HEK293 (cell line): Measurements from ENCODE around the gene IRAK4.

ENCODE experiments used
- CTCF ChIA-PET: fragments of 350-600 bp; formaldehyde crosslinking; extraction: SDS; loops from one replicate; lab custom pipeline; 2021; ENCODE audit warnings: antibody characterized with exemption; lab: Yijun Ruan, JAX
- POLR2A ChIA-PET: fragments of 300-600 bp; formaldehyde crosslinking; extraction: SDS; loops from one replicate; lab custom pipeline; 2020; ENCODE audit warnings: antibody characterized with exemption, inconsistent platforms; lab: Yijun Ruan, JAX
- H3K27ac ChIP-seq: fragments of 200-500 bp; sonication (Bioruptor generic); 2 replicates; pipeline ENCODE4 v1.5.1; 2014; ENCODE audit warnings: low read depth, low read length, control low read depth, inconsistent platforms; ENCODE audit errors: extremely low read depth
- H3K36me3 ChIP-seq, 2 experiments: fragments of 200-500 bp in 1 of 2; sonication (Bioruptor generic) in 1 of 2; 1 replicate in 1 of 2; 2 replicates in 1 of 2; pipeline ENCODE4 v1.5.1; 2014 to 2017; ENCODE audit warnings: inconsistent platforms in 2 of 2, low read length in 2 of 2; ENCODE audit not compliant: control insufficient read depth in 2 of 2, insufficient read depth in 1 of 2
- H3K4me1 ChIP-seq: fragments of 200-500 bp; sonication (Bioruptor generic); 2 replicates; pipeline ENCODE4 v1.5.1; 2014; ENCODE audit warnings: mild to moderate bottlenecking, low read length, inconsistent platforms; ENCODE audit not compliant: control insufficient read depth, insufficient read depth
- H3K4me3 ChIP-seq: 2 replicates; pipeline ENCODE4 v1.5.1; 2011; ENCODE audit warnings: low read depth, mild to moderate bottlenecking, control low read depth, low read length, moderate library complexity
- H3K9me3 ChIP-seq: fragments of 200-500 bp; sonication (Bioruptor generic); 2 replicates; pipeline ENCODE4 v1.5.1; 2014; ENCODE audit warnings: low read depth, low read length, inconsistent platforms; ENCODE audit not compliant: control insufficient read depth, insufficient read depth
- BCL11A ChIP-seq: fragments of 450-650 bp; formaldehyde crosslinking; IDR thresholded peaks from 2 replicates; pipeline ENCODE4 v1.5.1; 2016; ENCODE audit warnings: low read depth, missing biosample characterization, missing genetic modification characterization
- EGR2 ChIP-seq: fragments of 450-650 bp; formaldehyde crosslinking; IDR thresholded peaks from 2 replicates; pipeline ENCODE4 v1.5.1; 2016; ENCODE audit warnings: low read depth, missing biosample characterization, missing genetic modification characterization
- GLI2 ChIP-seq: fragments of 450-650 bp; formaldehyde crosslinking; IDR thresholded peaks from 2 replicates; pipeline ENCODE4; 2017; ENCODE audit warnings: missing biosample characterization, missing genetic modification characterization, low read depth, borderline replicate concordance
- GLIS2 ChIP-seq: fragments of 450-650 bp; formaldehyde crosslinking; IDR thresholded peaks from 2 replicates; pipeline ENCODE4 v1.5.1; 2016; ENCODE audit warnings: missing biosample characterization, missing genetic modification characterization
- HOXC10 ChIP-seq: sonication (generic); formaldehyde crosslinking; IDR thresholded peaks from 2 replicates; pipeline ENCODE4 v1.8.1; 2023; ENCODE audit warnings: mild to moderate bottlenecking, missing genetic modification reagents
- KLF7 ChIP-seq: fragments of 450-650 bp; formaldehyde crosslinking; IDR thresholded peaks from 2 replicates; pipeline ENCODE4 v1.5.1; 2016; ENCODE audit warnings: missing biosample characterization, missing genetic modification characterization, borderline replicate concordance
- MZF1 ChIP-seq: fragments of 450-650 bp; formaldehyde crosslinking; IDR thresholded peaks from 2 replicates; pipeline ENCODE4 v1.5.1; 2017; ENCODE audit warnings: missing biosample characterization, missing genetic modification characterization, borderline replicate concordance
- SCRT1 ChIP-seq: fragments of 450-650 bp; formaldehyde crosslinking; IDR thresholded peaks from 2 replicates; pipeline ENCODE4 v1.5.1; 2016; ENCODE audit warnings: missing biosample characterization, missing genetic modification characterization, borderline replicate concordance
- SCRT2 ChIP-seq: fragments of 450-650 bp; formaldehyde crosslinking; IDR thresholded peaks from 2 replicates; pipeline ENCODE4 v1.5.1; 2016; ENCODE audit warnings: missing biosample characterization, missing genetic modification characterization
- SETDB1 ChIP-seq: IDR thresholded peaks from one replicate; pipeline ENCODE4 v1.6.1; 2017; ENCODE audit warnings: mild to moderate bottlenecking, low read length, moderate library complexity, mixed read lengths; ENCODE audit not compliant: insufficient read length
- SP3 ChIP-seq: fragments of 450-650 bp; formaldehyde crosslinking; IDR thresholded peaks from 2 replicates; pipeline ENCODE4 v1.5.1; 2016; ENCODE audit warnings: missing biosample characterization, missing genetic modification characterization
- SP7 ChIP-seq: fragments of 450-650 bp; formaldehyde crosslinking; IDR thresholded peaks from 2 replicates; pipeline ENCODE4 v1.5.1; 2016; ENCODE audit warnings: missing biosample characterization, missing genetic modification characterization
- TCF7L2 ChIP-seq: IDR thresholded peaks from 2 replicates; pipeline ENCODE4 v1.6.1; 2011; ENCODE audit warnings: low read depth, mild to moderate bottlenecking, inconsistent platforms, low read length, moderate library complexity, borderline replicate concordance
- ZEB2 ChIP-seq: fragments of 450-650 bp; formaldehyde crosslinking; IDR thresholded peaks from 2 replicates; pipeline ENCODE4 v1.5.1; 2016; ENCODE audit warnings: missing biosample characterization, missing genetic modification characterization
- ZNF112 ChIP-seq: fragments of 450-650 bp; formaldehyde crosslinking; IDR thresholded peaks from 2 replicates; pipeline ENCODE4 v1.5.0; 2017; ENCODE audit warnings: missing biosample characterization, missing genetic modification characterization
- ZNF121 ChIP-seq: fragments of 450-650 bp; formaldehyde crosslinking; IDR thresholded peaks from 2 replicates; pipeline ENCODE4 v1.5.1; 2016; ENCODE audit warnings: missing biosample characterization, missing genetic modification characterization
- ZNF138 ChIP-seq: fragments of 450-650 bp; formaldehyde crosslinking; IDR thresholded peaks from 2 replicates; pipeline ENCODE4 v1.5.1; 2016; ENCODE audit warnings: missing biosample characterization, missing genetic modification characterization, borderline replicate concordance
- ZNF157 ChIP-seq: fragments of 450-650 bp; formaldehyde crosslinking; IDR thresholded peaks from 2 replicates; pipeline ENCODE4 v1.5.1; 2016; ENCODE audit warnings: missing biosample characterization, missing genetic modification characterization
- ZNF16 ChIP-seq: fragments of 450-650 bp; formaldehyde crosslinking; IDR thresholded peaks from 2 replicates; pipeline ENCODE4 v1.5.1; 2016; ENCODE audit warnings: low read depth, missing biosample characterization, missing genetic modification characterization
- ZNF19 ChIP-seq: fragments of 450-650 bp; formaldehyde crosslinking; IDR thresholded peaks from 2 replicates; pipeline ENCODE4; 2016; ENCODE audit warnings: missing biosample characterization, missing genetic modification characterization, low read depth
- ZNF221 ChIP-seq: fragments of 450-650 bp; formaldehyde crosslinking; IDR thresholded peaks from 2 replicates; pipeline ENCODE4 v1.5.1; 2017; ENCODE audit warnings: missing biosample characterization, missing genetic modification characterization, borderline replicate concordance
- ZNF302 ChIP-seq: fragments of 450-650 bp; formaldehyde crosslinking; IDR thresholded peaks from 2 replicates; pipeline ENCODE4 v1.5.1; 2016; ENCODE audit warnings: missing biosample characterization, missing genetic modification characterization, low read depth
- ZNF354C ChIP-seq: fragments of 450-650 bp; formaldehyde crosslinking; IDR thresholded peaks from 2 replicates; pipeline ENCODE4 v1.5.1; 2016; ENCODE audit warnings: missing biosample characterization, missing genetic modification characterization, low read depth, borderline replicate concordance
- ZNF561 ChIP-seq: fragments of 450-650 bp; IDR thresholded peaks from 2 replicates; pipeline ENCODE4 v1.5.1; 2018; ENCODE audit warnings: missing biosample characterization, missing genetic modification characterization, borderline replicate concordance
- ZNF600 ChIP-seq: fragments of 450-650 bp; formaldehyde crosslinking; IDR thresholded peaks from 2 replicates; pipeline ENCODE4 v1.5.1; 2016; ENCODE audit warnings: missing biosample characterization, missing genetic modification characterization
- ZNF629 ChIP-seq: fragments of 450-650 bp; formaldehyde crosslinking; IDR thresholded peaks from 2 replicates; pipeline ENCODE4 v1.5.1; 2017; ENCODE audit warnings: missing biosample characterization, missing genetic modification characterization
- ZNF654 ChIP-seq: fragments of 450-650 bp; formaldehyde crosslinking; IDR thresholded peaks from 2 replicates; pipeline ENCODE4 v1.5.1; 2016; ENCODE audit warnings: low read depth, missing biosample characterization, missing genetic modification characterization
- ZNF660 ChIP-seq: fragments of 450-650 bp; IDR thresholded peaks from 2 replicates; pipeline ENCODE4 v1.5.1; 2018; ENCODE audit warnings: missing biosample characterization, mild to moderate bottlenecking, missing genetic modification characterization
- ZXDB ChIP-seq: fragments of 450-650 bp; formaldehyde crosslinking; IDR thresholded peaks from 2 replicates; pipeline ENCODE4 v1.5.1; 2016; ENCODE audit warnings: missing biosample characterization, missing genetic modification characterization
- TF ChIP-seq, protein P1 (sequence below): fragments of 450-650 bp; formaldehyde crosslinking; IDR thresholded peaks from 2 replicates; pipeline ENCODE4 v1.5.1; 2016; ENCODE audit warnings: missing biosample characterization, missing genetic modification characterization
- TF ChIP-seq, protein P2 (sequence below): sonication (generic); formaldehyde crosslinking; IDR thresholded peaks from 2 replicates; pipeline ENCODE4 v1.8.1; 2022; ENCODE audit warnings: mild to moderate bottlenecking, moderate library complexity, missing genetic modification reagents
- TF ChIP-seq, protein P3 (sequence below): fragments of 450-650 bp; IDR thresholded peaks from 2 replicates; pipeline ENCODE4 v1.5.1; 2018; ENCODE audit warnings: missing biosample characterization, mild to moderate bottlenecking, missing genetic modification characterization

IRAK4 gene

DNA sequence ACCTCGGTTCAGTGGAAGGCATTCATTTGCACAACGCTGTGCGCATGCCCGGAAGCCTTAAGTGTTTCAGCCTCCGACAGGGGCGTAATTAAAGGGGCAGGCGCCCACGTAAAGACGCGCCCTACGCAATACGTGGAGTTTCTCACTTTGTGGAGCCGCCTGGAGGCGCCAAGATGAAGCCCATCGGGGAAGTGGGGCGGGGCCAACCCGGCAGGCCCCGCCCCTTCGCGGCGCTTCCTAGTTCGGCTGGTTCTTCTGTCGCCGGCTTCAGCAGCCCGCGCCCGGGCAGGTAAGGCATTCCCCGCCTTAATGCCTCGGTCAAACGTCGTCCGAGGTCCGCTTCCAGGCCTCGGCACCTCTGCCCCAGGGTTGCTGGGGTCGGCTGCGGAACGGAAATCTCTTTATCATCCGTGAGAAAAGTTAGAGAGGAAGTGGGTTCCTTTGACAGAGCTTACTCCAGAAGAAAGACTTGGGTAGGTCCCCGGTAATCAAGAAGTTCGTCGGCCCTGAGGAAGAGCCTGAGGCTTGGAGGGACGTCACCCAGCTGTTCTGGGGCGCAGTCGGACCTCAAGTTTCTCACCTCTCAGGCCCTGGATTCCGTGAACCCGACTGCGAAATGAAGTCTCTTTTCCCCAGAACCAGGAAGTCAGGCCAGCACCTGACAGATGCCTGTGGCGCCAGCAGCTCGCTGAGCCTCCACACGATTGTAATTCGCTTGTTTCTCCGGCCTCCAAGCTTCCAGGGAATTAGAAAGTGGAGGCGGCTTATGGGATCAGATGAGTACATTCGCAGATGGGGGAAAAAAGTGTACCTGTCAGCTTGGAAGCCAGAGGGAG is at the start of gene IRAK4, which contains the start of gene PUS7L:
Gene IRAK4 (plus strand): TSS at position 224 of the 836 bp plus-strand sequence. CDS start 9,161 bp downstream, outside the sequence.
Gene PUS7L (minus strand): TSS at position 63 of the 836 bp plus-strand sequence. CDS start 3,545 bp downstream, outside the sequence.
- Histone ChIP-seq H3K36me3 (peaks cover 3 to 13% of the 10 kb centered on the region in 2 experiments; a peak in 2 of 3 replicates), H3K4me3 (peak within 1 kb of the TSS; percentile 69), H3K9me3 (no peaks in the 10 kb centered on the region), H3K4me1 (0 out of 2 replicates have a peak, but pooled peaks cover 2% of the 10 kb centered on the region), H3K27ac (peak within 1 kb of the TSS; percentile 60)
- CTCF ChIA-PET = interaction anchor here (0.6 to 1.9 kb wide), 6 partner anchors 9 to 545 kb away, joined by 3 to 8 read pairs (median 4); no protein-coding TSS in a partner anchor
- POLR2A ChIA-PET = interaction anchor here (0.6 kb wide), 1 partner anchor 31 kb away, joined by 5 read pairs; no protein-coding TSS in a partner anchor
- no peak for TF ChIP-seq ZNF157 (tag by site-specific recombination)
- TF ChIP-seq ZNF654 (tag by site-specific recombination) = peak; percentile 29
- TF ChIP-seq ZNF19 (tag by site-specific recombination) = no peak
- peak; percentile 62; the same call in 1 of the 2 replicates for TF ChIP-seq SCRT2 (tag by site-specific recombination)
- peak; percentile 21; the same call in 1 of the 2 replicates for TF ChIP-seq SCRT1 (tag by site-specific recombination)
- TF ChIP-seq ZNF221 = no peak
- TF ChIP-seq ZNF16 (tag by site-specific recombination) = no peak
- TF ChIP-seq MZF1 (tag by site-specific recombination) = no peak
- TF ChIP-seq, protein P1, sequence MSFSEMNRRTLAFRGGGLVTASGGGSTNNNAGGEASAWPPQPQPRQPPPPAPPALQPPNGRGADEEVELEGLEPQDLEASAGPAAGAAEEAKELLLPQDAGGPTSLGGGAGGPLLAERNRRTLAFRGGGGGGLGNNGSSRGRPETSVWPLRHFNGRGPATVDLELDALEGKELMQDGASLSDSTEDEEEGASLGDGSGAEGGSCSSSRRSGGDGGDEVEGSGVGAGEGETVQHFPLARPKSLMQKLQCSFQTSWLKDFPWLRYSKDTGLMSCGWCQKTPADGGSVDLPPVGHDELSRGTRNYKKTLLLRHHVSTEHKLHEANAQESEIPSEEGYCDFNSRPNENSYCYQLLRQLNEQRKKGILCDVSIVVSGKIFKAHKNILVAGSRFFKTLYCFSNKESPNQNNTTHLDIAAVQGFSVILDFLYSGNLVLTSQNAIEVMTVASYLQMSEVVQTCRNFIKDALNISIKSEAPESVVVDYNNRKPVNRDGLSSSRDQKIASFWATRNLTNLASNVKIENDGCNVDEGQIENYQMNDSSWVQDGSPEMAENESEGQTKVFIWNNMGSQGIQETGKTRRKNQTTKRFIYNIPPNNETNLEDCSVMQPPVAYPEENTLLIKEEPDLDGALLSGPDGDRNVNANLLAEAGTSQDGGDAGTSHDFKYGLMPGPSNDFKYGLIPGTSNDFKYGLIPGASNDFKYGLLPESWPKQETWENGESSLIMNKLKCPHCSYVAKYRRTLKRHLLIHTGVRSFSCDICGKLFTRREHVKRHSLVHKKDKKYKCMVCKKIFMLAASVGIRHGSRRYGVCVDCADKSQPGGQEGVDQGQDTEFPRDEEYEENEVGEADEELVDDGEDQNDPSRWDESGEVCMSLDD (tag by site-specific recombination) = no peak; the same call in 1 of the 2 replicates
- TF ChIP-seq, protein P2, sequence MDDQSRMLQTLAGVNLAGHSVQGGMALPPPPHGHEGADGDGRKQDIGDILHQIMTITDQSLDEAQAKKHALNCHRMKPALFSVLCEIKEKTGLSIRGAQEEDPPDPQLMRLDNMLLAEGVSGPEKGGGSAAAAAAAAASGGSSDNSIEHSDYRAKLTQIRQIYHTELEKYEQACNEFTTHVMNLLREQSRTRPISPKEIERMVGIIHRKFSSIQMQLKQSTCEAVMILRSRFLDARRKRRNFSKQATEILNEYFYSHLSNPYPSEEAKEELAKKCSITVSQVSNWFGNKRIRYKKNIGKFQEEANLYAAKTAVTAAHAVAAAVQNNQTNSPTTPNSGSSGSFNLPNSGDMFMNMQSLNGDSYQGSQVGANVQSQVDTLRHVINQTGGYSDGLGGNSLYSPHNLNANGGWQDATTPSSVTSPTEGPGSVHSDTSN (CRISPR knock-in tag) = no peak
- TF ChIP-seq ZNF660 (tag by site-specific recombination) = peak; percentile 77; the same call in 1 of the 2 replicates
- no peak for TF ChIP-seq ZNF121 (tag by site-specific recombination)
- TF ChIP-seq GLI2 (tag by site-specific recombination) = no peak
- TF ChIP-seq BCL11A = no peak
- peak; percentile 60 for TF ChIP-seq SETDB1
- TF ChIP-seq TCF7L2 = peak; percentile 41; the same call in 1 of the 2 replicates
- peak; percentile 56; the same call in 1 of the 2 replicates for TF ChIP-seq ZEB2 (tag by site-specific recombination)
- TF ChIP-seq GLIS2 (tag by site-specific recombination) = no peak
- no peak for TF ChIP-seq ZNF138
- TF ChIP-seq ZNF354C = no peak
- 0 out of 2 replicates have a peak, but pooled peaks have one; percentile 42 for TF ChIP-seq ZNF561 (tag by site-specific recombination)
- peak; percentile 74; the same call in 1 of the 2 replicates for TF ChIP-seq ZXDB
- TF ChIP-seq HOXC10 = no peak
- TF ChIP-seq KLF7 = no peak
- TF ChIP-seq SP7 (tag by site-specific recombination) = peak; percentile 24; the same call in 1 of the 2 replicates
- TF ChIP-seq ZNF629 (tag by site-specific recombination) = peak; percentile 85
- peak; percentile 73 for TF ChIP-seq SP3
- TF ChIP-seq ZNF600 (tag by site-specific recombination) = no peak
- no peak for TF ChIP-seq ZNF112 (tag by site-specific recombination)
- TF ChIP-seq, protein P3, sequence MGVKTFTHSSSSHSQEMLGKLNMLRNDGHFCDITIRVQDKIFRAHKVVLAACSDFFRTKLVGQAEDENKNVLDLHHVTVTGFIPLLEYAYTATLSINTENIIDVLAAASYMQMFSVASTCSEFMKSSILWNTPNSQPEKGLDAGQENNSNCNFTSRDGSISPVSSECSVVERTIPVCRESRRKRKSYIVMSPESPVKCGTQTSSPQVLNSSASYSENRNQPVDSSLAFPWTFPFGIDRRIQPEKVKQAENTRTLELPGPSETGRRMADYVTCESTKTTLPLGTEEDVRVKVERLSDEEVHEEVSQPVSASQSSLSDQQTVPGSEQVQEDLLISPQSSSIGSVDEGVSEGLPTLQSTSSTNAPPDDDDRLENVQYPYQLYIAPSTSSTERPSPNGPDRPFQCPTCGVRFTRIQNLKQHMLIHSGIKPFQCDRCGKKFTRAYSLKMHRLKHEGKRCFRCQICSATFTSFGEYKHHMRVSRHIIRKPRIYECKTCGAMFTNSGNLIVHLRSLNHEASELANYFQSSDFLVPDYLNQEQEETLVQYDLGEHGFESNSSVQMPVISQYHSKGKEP = no peak
- TF ChIP-seq EGR2 (tag by site-specific recombination) = peak; percentile 83
- no peak for TF ChIP-seq ZNF302
